ENCODE measurements around the gene ARID2.

- TF ChIP-seq CTCF (conservative IDR thresholded peaks at IDR 0.05; ENCODE audit: low read depth, low read length) (peak; percentile 83), POLR2A (IDR thresholded peaks at IDR 0.05; ENCODE audit: low read depth, low read length) (no peak), RAD21 (IDR thresholded peaks at IDR 0.05; ENCODE audit: low read length) (peak; percentile 67), BHLHE40 (IDR thresholded peaks at IDR 0.05; ENCODE audit: low read depth, low read length) (no peak), RFX5 (IDR thresholded peaks at IDR 0.05; ENCODE audit: low read depth, low read length) (no peak), NFE2L2 (IDR thresholded peaks at IDR 0.05; ENCODE audit: low read depth, low read length) (no peak), CEBPB (IDR thresholded peaks at IDR 0.05; ENCODE audit: low read depth, low read length) (no peak), FOS (IDR thresholded peaks at IDR 0.05; ENCODE audit: low read depth, low read length) (no peak), MAFK (IDR thresholded peaks at IDR 0.05; ENCODE audit: low read depth, low read length) (no peak)
- TF ChIP-seq, protein P1, sequence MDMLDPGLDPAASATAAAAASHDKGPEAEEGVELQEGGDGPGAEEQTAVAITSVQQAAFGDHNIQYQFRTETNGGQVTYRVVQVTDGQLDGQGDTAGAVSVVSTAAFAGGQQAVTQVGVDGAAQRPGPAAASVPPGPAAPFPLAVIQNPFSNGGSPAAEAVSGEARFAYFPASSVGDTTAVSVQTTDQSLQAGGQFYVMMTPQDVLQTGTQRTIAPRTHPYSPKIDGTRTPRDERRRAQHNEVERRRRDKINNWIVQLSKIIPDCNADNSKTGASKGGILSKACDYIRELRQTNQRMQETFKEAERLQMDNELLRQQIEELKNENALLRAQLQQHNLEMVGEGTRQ (IDR thresholded peaks at IDR 0.05; ENCODE audit: low read depth, low read length), result no peak
Observed at GRCh38 chr12:45762185-45763110, 32.9 kb downstream of the ARID2 start.
